CD4-positive, alpha-beta T cell (primary cell): ENCODE measurements around the gene ZNF385B. TPM values are rescaled to one million over a fixed set of nuclear protein-coding genes. Genes with fewer than 3 reads are reported as not detected.

Source experiments
- ATAC-seq: fragments of 200-7000 bp; cut with Tn5 transposase; one replicate; pipeline ENCODE4 v1.10.0; 2022; ENCODE audit warnings: mild to moderate bottlenecking; ENCODE audit not compliant: poor library complexity
- CTCF ChIA-PET: fragments of 350-600 bp; sonication (Branson Sonifier 250); formaldehyde crosslinking; loops from one replicate; lab custom pipeline; 2021; ENCODE audit warnings: antibody characterized with exemption, inconsistent platforms; lab: Charles Lee
- POLR2A ChIA-PET: fragments of 350-600 bp; sonication (Branson Sonifier 250); formaldehyde crosslinking; loops from one replicate; lab custom pipeline; 2021; ENCODE audit warnings: antibody characterized with exemption, inconsistent platforms; lab: Charles Lee
- DNase-seq, 14 experiments: peaks; one replicate each; pipeline ENCODE4 v3.0.0-alpha.2; 2013 to 2020; ENCODE audit warnings: mixed read lengths in 2 of 14
- H3K27ac ChIP-seq, 2 donors: one replicate each; pipeline versions ENCODE4 v1.5.1 to v1.7.0; 2013; ENCODE audit warnings: low read length in 2 of 2, low read depth in 1 of 2, mild to moderate bottlenecking in 1 of 2
- H3K27me3 ChIP-seq, 2 experiments: 1 replicate in 1 of 2; 2 replicates in 1 of 2; pipeline versions ENCODE4 v1.6.1 to v1.7.0; 2013; ENCODE audit warnings: low read length in 2 of 2, control low read depth in 1 of 2, mild to moderate bottlenecking in 1 of 2, moderate library complexity in 1 of 2; ENCODE audit not compliant: insufficient read depth in 2 of 2, control insufficient read depth in 1 of 2
- H3K36me3 ChIP-seq: one replicate; pipeline ENCODE4 v1.6.1; 2013; ENCODE audit warnings: low read length, control low read depth; ENCODE audit not compliant: insufficient read depth
- H3K4me1 ChIP-seq: one replicate; pipeline ENCODE4 v1.6.1; 2013; ENCODE audit warnings: low read length, control low read depth; ENCODE audit not compliant: insufficient read depth
- H3K4me3 ChIP-seq: one replicate; pipeline ENCODE4 v1.5.1; 2013; ENCODE audit warnings: mild to moderate bottlenecking, low read length, moderate library complexity
- H3K9me3 ChIP-seq, 2 experiments: 1 replicate in 1 of 2; 2 replicates in 1 of 2; pipeline versions ENCODE4 v1.6.1 to v1.7.0; 2013; ENCODE audit warnings: low read length in 2 of 2, mild to moderate bottlenecking in 2 of 2, control low read depth in 1 of 2, moderate library complexity in 1 of 2; ENCODE audit not compliant: control insufficient read depth in 1 of 2, insufficient read depth in 1 of 2
- H3K27ac Mint-ChIP-seq: one replicate; pipeline ENCODE4 v1.8.0; 2020; ENCODE audit warnings: mixed read lengths
- H3K27me3 Mint-ChIP-seq: one replicate; pipeline ENCODE4 v1.8.0; 2021; ENCODE audit warnings: mixed read lengths
- H3K36me3 Mint-ChIP-seq: one replicate; pipeline ENCODE4 v1.8.0; 2021; ENCODE audit warnings: low read depth, mixed read lengths
- H3K4me1 Mint-ChIP-seq: one replicate; pipeline ENCODE4 v1.8.0; 2021; ENCODE audit warnings: low read depth, mixed read lengths
- H3K4me3 Mint-ChIP-seq: one replicate; pipeline ENCODE4 v1.8.0; 2020; ENCODE audit warnings: mild to moderate bottlenecking, mixed read lengths
- H3K9me3 Mint-ChIP-seq: one replicate; pipeline ENCODE4 v1.8.0; 2020; ENCODE audit warnings: mixed read lengths
- CTCF ChIP-seq: fragments of 200-600 bp; IDR thresholded peaks from one replicate; pipeline ENCODE4 v1.8.0; 2022; ENCODE audit warnings: antibody characterized with exemption, mild to moderate bottlenecking
- intact Hi-C, 2 experiments: fragments of 100-400 bp; cut with DNase I in 1 of 2; cut with micrococcal nuclease in 1 of 2; formaldehyde crosslinking; loops; one replicate each; pipeline versions ENCODE4 v1.15.1 to v1.9.0; 2023 to 2025; cut with DNase I, micrococcal nuclease
- total RNA-seq, 174 experiments: library from RNA in 2 of 174; stranded (reverse) in 2 of 174; gene quantifications; one replicate each; pipeline ENCODE4 v1.2.3 and lab custom pipeline; 2021 to 2026

The ZNF385B gene
- total RNA-seq, 2 experiments from 2014 or later: not detected

- intact Hi-C loops: no loop called here
- no peak overlapping the region for H3K27ac Mint-ChIP-seq
- Histone ChIP-seq H3K36me3 (no peaks in the 10 kb centered on the region), H3K4me3 (no peak overlapping the region), H3K4me1 (no peaks in the 10 kb centered on the region), H3K9me3 (peaks cover 0 to 5% of the 10 kb centered on the region in 2 experiments), H3K27me3 (no peaks in the 10 kb centered on the region), H3K27ac (no peak overlapping the region)
- H3K36me3 Mint-ChIP-seq: no peaks in the 10 kb centered on the region
- DNase-seq: no peak
- CTCF ChIA-PET: no interaction called here
- TF ChIP-seq CTCF: no peak
- no peak for ATAC-seq
- POLR2A ChIA-PET: no interaction called here
- peaks cover 6% of the 10 kb centered on the region for H3K27me3 Mint-ChIP-seq
- H3K4me1 Mint-ChIP-seq: no peaks in the 10 kb centered on the region
- H3K9me3 Mint-ChIP-seq: no peaks in the 10 kb centered on the region
- no peak overlapping the region for H3K4me3 Mint-ChIP-seq
Observed at GRCh38 chr2:179626261-179626660, 235.2 kb downstream of the ZNF385B start.

- intact Hi-C loops: no loop called here
- Mint-ChIP-seq H3K27ac (no peak overlapping the region), H3K9me3 (no peaks in the 10 kb centered on the region), H3K36me3 (no peaks in the 10 kb centered on the region), H3K27me3 (peaks cover 5% of the 10 kb centered on the region), H3K4me1 (no peaks in the 10 kb centered on the region), H3K4me3 (no peak overlapping the region)
- H3K27me3 ChIP-seq: no peaks in the 10 kb centered on the region
- ATAC-seq (no peak), DNase-seq (no peak)
- no peak overlapping the region for H3K4me3 ChIP-seq
- H3K9me3 ChIP-seq: no peaks in the 10 kb centered on the region
- H3K4me1 ChIP-seq: no peaks in the 10 kb centered on the region
- H3K36me3 ChIP-seq: no peaks in the 10 kb centered on the region
- ChIA-PET CTCF (interaction anchor here (0.7 kb wide), 1 partner anchor 282 kb away, joined by 3 read pairs; no protein-coding TSS in a partner anchor), POLR2A (no interaction called here)
- no peak for TF ChIP-seq CTCF
- H3K27ac ChIP-seq: no peak overlapping the region
Observed at GRCh38 chr2:179622635-179623300, 238.6 kb downstream of the ZNF385B start.

- CTCF ChIA-PET: no interaction called here
- H3K27me3 ChIP-seq: no peaks in the 10 kb centered on the region
- intact Hi-C loops: no loop called here
- ATAC-seq (no peak), DNase-seq (no peak)
- TF ChIP-seq CTCF: no peak
- H3K9me3 ChIP-seq: no peaks in the 10 kb centered on the region
- no peaks in the 10 kb centered on the region for H3K36me3 ChIP-seq
- no peak overlapping the region for H3K4me3 Mint-ChIP-seq
- H3K36me3 Mint-ChIP-seq: no peaks in the 10 kb centered on the region
- no peak overlapping the region for H3K4me3 ChIP-seq
- no peaks in the 10 kb centered on the region for H3K9me3 Mint-ChIP-seq
- POLR2A ChIA-PET: no interaction called here
- H3K27me3 Mint-ChIP-seq: peaks cover 5% of the 10 kb centered on the region
- H3K27ac ChIP-seq: no peak overlapping the region
- H3K27ac Mint-ChIP-seq: no peak overlapping the region
- no peaks in the 10 kb centered on the region for H3K4me1 ChIP-seq
- no peaks in the 10 kb centered on the region for H3K4me1 Mint-ChIP-seq
Observed at GRCh38 chr2:179622112-179622511, 239.3 kb downstream of the ZNF385B start.
